Neural progenitor cell (in vitro differentiated cells): ENCODE data around the gene SEMA4D.

Experiments
- CTCF ChIP-seq: fragments of 200-600 bp; sonication (generic); IDR thresholded peaks from 2 replicates; pipeline ENCODE4 v1.5.1; 2017; ENCODE audit warnings: antibody characterized with exemption, mild to moderate bottlenecking
- EZH2phosphoT487 ChIP-seq: fragments of 200-600 bp; sonication (generic); IDR thresholded peaks from 2 replicates; pipeline ENCODE4 v1.6.1; 2017; ENCODE audit warnings: antibody characterized with exemption

DNA sequence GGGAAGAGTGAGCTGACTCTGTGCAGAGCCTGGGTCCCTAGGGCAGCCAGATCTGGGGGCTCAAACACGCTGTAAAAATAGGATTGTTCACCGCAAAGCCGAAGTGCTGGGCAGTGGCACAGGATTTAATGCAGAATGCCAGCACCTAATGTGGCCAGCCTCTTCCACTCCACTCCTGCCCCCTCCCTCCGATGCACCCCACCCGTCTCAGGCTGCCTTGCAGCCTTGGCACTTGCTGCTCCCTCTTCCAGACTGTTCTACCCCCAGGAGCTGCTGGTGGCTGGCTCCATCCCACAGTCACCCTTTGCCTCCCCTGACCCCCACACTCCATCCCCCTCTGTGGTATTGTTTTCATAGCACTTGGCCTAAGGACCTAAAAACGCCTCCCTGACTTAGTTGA is 86.2 kb downstream of the SEMA4D start:
- TF ChIP-seq CTCF (no peak), EZH2phosphoT487 (no peak)
